Measurements from ENCODE around the gene OPN1MW.
"Not testable (repeated sequence)": the region's sequence is repeated elsewhere in the genome, so short reads cannot be mapped to it uniquely, and the experiment has no call there.

Gene OPN1MW

GRCh38 chrX:154211499-154211898 is 29.1 kb downstream of the OPN1MW start:
- not testable (repeated sequence) for DNase-seq

- not testable (repeated sequence) for DNase-seq
Observed at GRCh38 chrX:154219456-154219855, 37.1 kb downstream of the OPN1MW start, which contains the start of gene OPN1MW2. OPN1MW2 (plus strand) TSS chrX:154219756; CDS start chrX:154219816, 60 bp downstream.

GRCh38 chrX:154225292-154225691 is 42.9 kb downstream of the OPN1MW start:
- DNase-seq, result not testable (repeated sequence)

- DNase-seq, result not testable (repeated sequence)
Observed at GRCh38 chrX:154226706-154227105, 44.3 kb downstream of the OPN1MW start.

GRCh38 chrX:154231443-154231842 is 49.0 kb downstream of the OPN1MW start:
- not testable (repeated sequence) for DNase-seq

GRCh38 chrX:154233620-154234019 is 51.2 kb downstream of the OPN1MW start:
- not testable (repeated sequence) for DNase-seq

GRCh38 chrX:154238939-154239559 is 56.7 kb downstream of the OPN1MW start:
- peak; percentile 0 for DNase-seq

GRCh38 chrX:154239982-154240503 is 57.6 kb downstream of the OPN1MW start:
- DNase-seq, result peak; percentile 28

Measured in hematopoietic multipotent progenitor cell treated with erythropoietin and hydrocortisone succinate and interleukin-3 and kit ligand, for 8 days (in vitro differentiated cells).